Fibroblast of mammary gland (primary cell): ENCODE results near the gene CSTPP1.

Experiments
- DNase-seq: peaks from one replicate; pipeline ENCODE4 v3.0.0-alpha.2; 2010; ENCODE audit warnings: low read depth
- H3K4me3 ChIP-seq: 2 replicates; pipeline ENCODE4 v1.5.1; 2011; ENCODE audit warnings: low read depth, mild to moderate bottlenecking, low read length, moderate library complexity; ENCODE audit not compliant: control insufficient read depth
- TF ChIP-seq, protein P1 (sequence below): conservative IDR thresholded peaks from 2 replicates; pipeline ENCODE4 v1.5.1; 2011; ENCODE audit warnings: low read depth, low read length, inconsistent platforms; ENCODE audit not compliant: control insufficient read depth, insufficient read depth

Gene CSTPP1

DNA sequence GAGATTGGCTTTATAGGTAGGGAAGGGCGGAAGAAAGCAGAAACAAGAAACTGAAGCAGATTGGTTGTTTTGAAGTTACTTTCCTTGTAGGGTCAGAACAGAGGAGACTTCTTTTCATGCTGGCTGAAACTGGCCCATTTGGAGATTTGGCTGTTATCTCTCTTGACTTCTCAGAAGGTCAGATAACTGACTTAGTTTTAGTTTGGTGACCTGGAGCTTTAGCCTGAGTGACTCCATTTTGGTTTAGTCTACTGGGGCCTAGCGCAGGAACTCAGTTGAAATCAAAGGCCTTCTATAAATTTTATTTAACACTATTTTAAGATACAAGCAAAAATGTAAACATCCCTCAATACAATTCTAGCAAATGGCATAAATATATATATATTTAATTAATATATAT lies 31.4 kb downstream of the CSTPP1 start:
- no peak for DNase-seq
- H3K4me3 ChIP-seq = no peak overlapping the region
- TF ChIP-seq, protein P1, sequence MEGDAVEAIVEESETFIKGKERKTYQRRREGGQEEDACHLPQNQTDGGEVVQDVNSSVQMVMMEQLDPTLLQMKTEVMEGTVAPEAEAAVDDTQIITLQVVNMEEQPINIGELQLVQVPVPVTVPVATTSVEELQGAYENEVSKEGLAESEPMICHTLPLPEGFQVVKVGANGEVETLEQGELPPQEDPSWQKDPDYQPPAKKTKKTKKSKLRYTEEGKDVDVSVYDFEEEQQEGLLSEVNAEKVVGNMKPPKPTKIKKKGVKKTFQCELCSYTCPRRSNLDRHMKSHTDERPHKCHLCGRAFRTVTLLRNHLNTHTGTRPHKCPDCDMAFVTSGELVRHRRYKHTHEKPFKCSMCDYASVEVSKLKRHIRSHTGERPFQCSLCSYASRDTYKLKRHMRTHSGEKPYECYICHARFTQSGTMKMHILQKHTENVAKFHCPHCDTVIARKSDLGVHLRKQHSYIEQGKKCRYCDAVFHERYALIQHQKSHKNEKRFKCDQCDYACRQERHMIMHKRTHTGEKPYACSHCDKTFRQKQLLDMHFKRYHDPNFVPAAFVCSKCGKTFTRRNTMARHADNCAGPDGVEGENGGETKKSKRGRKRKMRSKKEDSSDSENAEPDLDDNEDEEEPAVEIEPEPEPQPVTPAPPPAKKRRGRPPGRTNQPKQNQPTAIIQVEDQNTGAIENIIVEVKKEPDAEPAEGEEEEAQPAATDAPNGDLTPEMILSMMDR = no peak

DNA sequence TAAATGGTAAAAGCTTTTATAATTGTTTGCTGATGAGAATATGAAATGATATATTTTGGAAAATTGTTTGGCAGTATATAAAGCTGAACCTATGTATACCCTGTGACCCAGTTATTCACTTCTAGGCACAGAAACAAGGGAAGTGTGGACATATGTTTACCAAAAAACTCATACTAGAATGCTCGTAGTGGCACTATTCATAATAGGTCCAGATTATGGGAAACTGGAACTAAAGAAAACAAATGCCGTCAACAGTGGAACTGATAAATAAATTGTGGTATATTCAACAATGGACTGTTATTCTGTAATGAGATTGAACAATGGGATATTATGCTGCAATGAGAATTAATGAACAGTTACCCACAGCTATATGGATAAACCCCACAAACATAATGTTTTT lies 32.8 kb downstream of the CSTPP1 start:
- no peak overlapping the region for H3K4me3 ChIP-seq
- TF ChIP-seq, protein P1 = no peak
- no peak for DNase-seq

DNA sequence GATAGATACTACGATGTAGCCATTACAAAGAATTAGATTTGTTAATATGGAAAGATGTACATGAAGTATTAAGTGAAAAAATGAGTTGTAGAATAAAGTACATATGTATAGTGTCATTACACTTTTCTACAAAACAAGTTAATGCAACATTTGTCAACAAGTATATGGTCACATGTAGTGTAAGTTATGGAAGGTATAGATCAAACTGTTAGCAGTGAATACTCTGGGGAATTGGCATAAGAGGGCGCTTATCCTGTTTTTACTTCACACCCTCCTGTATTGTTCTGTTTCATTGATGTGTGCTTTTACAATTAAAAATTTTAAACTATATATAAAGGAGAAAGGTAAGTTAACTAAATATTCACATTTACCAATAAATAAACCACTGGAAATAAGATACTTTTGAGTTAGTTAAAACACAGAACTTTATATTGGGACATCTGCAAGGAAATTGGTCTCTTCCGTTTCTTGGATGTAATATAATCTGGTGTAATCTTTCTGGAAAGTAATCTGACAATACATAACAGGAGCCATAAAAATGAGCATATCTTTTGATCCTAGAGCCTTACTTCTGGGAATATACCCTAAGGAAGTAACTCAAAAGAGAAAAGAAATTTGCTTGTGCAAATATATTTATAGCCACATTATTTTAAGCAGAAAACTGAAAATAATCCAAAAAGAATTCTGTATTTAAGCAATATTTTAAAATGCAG lies 34.5 kb downstream of the CSTPP1 start:
- TF ChIP-seq, protein P1 = no peak
- H3K4me3 ChIP-seq = no peak overlapping the region
- no peak for DNase-seq

DNA sequence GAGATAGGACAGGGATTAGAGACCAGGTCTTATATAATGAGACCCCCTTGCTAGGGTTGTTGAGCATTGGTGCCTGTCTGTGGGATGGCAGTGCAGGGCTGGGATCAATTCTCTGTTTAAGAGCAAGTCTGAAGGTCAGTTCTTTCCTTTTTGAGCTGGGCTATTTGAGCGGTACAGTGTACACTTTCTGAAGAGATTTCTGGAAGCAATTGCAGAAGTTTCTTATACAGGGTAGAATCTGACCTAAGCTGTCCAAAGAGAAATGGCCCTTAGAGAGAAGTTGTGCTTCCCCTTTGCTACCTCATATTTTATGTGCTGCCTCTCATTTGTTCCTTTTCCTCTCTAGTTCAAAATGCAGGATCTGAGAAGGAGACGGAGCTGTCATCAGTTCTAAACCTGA lies 35.8 kb downstream of the CSTPP1 start:
- H3K4me3 ChIP-seq = no peak overlapping the region
- TF ChIP-seq, protein P1 = no peak
- DNase-seq = no peak

DNA sequence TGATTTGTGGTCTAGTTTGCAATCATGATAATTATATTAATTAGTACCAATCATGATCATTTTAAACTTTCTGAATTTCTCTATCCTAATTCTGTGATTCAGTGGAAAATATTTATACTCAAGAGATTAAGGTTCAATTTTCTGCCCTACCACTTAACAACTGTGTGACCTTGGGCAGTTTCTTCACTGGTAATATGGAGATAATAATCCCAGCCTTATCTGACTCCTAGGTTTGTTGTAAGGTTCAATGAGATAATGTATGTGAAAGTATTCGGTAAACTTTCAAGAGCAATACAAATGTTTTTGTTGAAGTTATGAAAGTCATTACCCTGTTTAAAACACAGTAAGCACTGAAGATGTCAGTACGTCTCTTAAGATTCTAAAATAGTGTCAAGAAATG lies 36.3 kb downstream of the CSTPP1 start:
- TF ChIP-seq, protein P1 = no peak
- no peak for DNase-seq
- no peak overlapping the region for H3K4me3 ChIP-seq

DNA sequence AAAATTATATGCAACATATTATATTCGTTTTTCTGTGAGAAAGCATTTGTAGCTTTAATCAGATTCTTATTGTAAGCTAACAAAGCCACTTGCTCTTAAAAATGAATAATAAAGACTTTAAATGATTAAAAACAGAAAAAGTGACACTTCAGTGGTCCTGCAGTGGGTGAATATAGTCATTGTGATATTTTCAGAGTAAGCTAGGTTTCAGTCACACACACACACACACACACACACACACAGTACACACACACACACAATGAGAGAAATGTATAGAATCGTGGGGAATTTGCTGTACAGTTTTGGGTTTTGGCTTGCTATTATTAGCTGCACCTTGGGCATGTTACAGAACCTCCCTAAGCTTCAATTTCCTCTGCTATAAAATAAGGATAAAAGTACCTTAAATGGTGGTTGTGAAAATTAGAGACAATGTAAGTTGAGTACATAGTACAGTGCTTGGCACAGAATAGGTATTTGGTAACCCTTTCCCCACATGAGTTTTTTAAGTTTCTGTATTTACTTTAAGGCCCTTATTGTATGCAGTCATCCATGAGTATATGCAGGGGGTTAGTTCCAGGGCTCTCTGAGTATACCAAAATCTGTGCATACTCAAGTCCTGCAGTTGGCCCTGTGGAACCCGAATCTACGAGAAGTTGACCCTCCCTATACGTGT lies 39.8 kb downstream of the CSTPP1 start:
- DNase-seq = no peak
- TF ChIP-seq, protein P1 = no peak
- H3K4me3 ChIP-seq = no peak overlapping the region
